GF-D8 (cell line): ENCODE data around the gene NUMA1.

ENCODE experiments used
- DNase-seq: peaks from one replicate; lab custom pipeline; 2025; lab: John Stamatoyannopoulos, UW

The NUMA1 gene

GRCh38 chr11:72067676-72068075 is 12.7 kb downstream of the NUMA1 start:
- no peak for DNase-seq

GRCh38 chr11:72067266-72067665 is 13.1 kb downstream of the NUMA1 start:
- DNase-seq, result no peak

GRCh38 chr11:72066855-72067254 is 13.5 kb downstream of the NUMA1 start:
- DNase-seq, result no peak

GRCh38 chr11:72061739-72062396 is 18.5 kb downstream of the NUMA1 start:
- no peak for DNase-seq

- no peak for DNase-seq
Measured at GRCh38 chr11:72058416-72059034, 21.8 kb downstream of the NUMA1 start.

GRCh38 chr11:72048766-72049460 is 31.4 kb downstream of the NUMA1 start:
- DNase-seq, result no peak

- DNase-seq, result no peak
Measured at GRCh38 chr11:72045849-72046248, 34.5 kb downstream of the NUMA1 start.

- no peak for DNase-seq
Measured at GRCh38 chr11:72042064-72042745, 38.1 kb downstream of the NUMA1 start.

GRCh38 chr11:72041364-72042063 is 38.8 kb downstream of the NUMA1 start:
- peak; percentile 39 for DNase-seq

GRCh38 chr11:72040491-72041363 is 39.6 kb downstream of the NUMA1 start:
- DNase-seq, result peak; percentile 45

GRCh38 chr11:72039856-72040401 is 40.4 kb downstream of the NUMA1 start:
- no peak for DNase-seq

- no peak for DNase-seq
Measured at GRCh38 chr11:72039031-72039855, 41.1 kb downstream of the NUMA1 start.

GRCh38 chr11:72038491-72038890 is 41.9 kb downstream of the NUMA1 start:
- no peak for DNase-seq

GRCh38 chr11:72037554-72038311 is 42.6 kb downstream of the NUMA1 start:
- no peak for DNase-seq

GRCh38 chr11:72036687-72037086 is 43.7 kb downstream of the NUMA1 start:
- DNase-seq, result no peak

- DNase-seq, result no peak
Measured at GRCh38 chr11:72030472-72031045, 49.8 kb downstream of the NUMA1 start.

- no peak for DNase-seq
Measured at GRCh38 chr11:72026090-72026489, 54.3 kb downstream of the NUMA1 start.

GRCh38 chr11:72024069-72024754 is 56.1 kb downstream of the NUMA1 start:
- DNase-seq, result no peak
